HepG2 (cell line): ENCODE data around the gene SRSF10. TPM values are rescaled to one million over a fixed set of nuclear protein-coding genes. Genes with fewer than 3 reads are reported as not detected.

Experiments
- BHLHE40 ChIP-seq: IDR thresholded peaks from 2 replicates; pipeline ENCODE4 v1.6.1; 2011; ENCODE audit warnings: low read length, improper control_type of control experiment
- CREB1 ChIP-seq, 2 experiments: fragments of 450-650 bp in 1 of 2; IDR thresholded peaks; 2 replicates each; pipeline ENCODE4 v1.6.1; 2016 to 2017; ENCODE audit warnings: control low read depth in 1 of 2, mild to moderate bottlenecking in 1 of 2, missing compliant biosample characterization in 1 of 2, missing genetic modification characterization in 1 of 2
- FOXA3 ChIP-seq: IDR thresholded peaks from 2 replicates; pipeline ENCODE4 v1.6.1; 2016; ENCODE audit warnings: missing genetic modification reagents, missing compliant biosample characterization
- GATAD2A ChIP-seq: IDR thresholded peaks from 2 replicates; pipeline ENCODE4 v1.6.1; 2016
- HDAC1 ChIP-seq: sonication (generic); formaldehyde crosslinking; IDR thresholded peaks from 2 replicates; pipeline ENCODE4 v1.5.1; 2020; ENCODE audit warnings: mild to moderate bottlenecking, missing genetic modification reagents
- HMG20A ChIP-seq: IDR thresholded peaks from 2 replicates; pipeline ENCODE4 v1.6.1; 2016; ENCODE audit warnings: borderline replicate concordance
- MIXL1 ChIP-seq: IDR thresholded peaks from 2 replicates; pipeline ENCODE4 v1.6.1; 2016
- PHF21A ChIP-seq: sonication (generic); formaldehyde crosslinking; IDR thresholded peaks from 2 replicates; pipeline ENCODE4 v1.5.0; 2020; ENCODE audit warnings: mild to moderate bottlenecking, missing genetic modification reagents
- SNAI1 ChIP-seq: sonication (generic); formaldehyde crosslinking; IDR thresholded peaks from 2 replicates; pipeline ENCODE4 v1.5.0; 2020; ENCODE audit warnings: mild to moderate bottlenecking, missing genetic modification reagents, borderline replicate concordance
- TGIF2 ChIP-seq: IDR thresholded peaks from 2 replicates; pipeline ENCODE4 v1.6.1; 2016; ENCODE audit warnings: control low read depth, missing compliant biosample characterization
- TOE1 ChIP-seq: sonication (generic); formaldehyde crosslinking; IDR thresholded peaks from 2 replicates; pipeline ENCODE4 v1.4.0; 2020; ENCODE audit warnings: mild to moderate bottlenecking, missing genetic modification reagents
- YEATS2 ChIP-seq: sonication (generic); formaldehyde crosslinking; IDR thresholded peaks from 2 replicates; pipeline ENCODE4 v1.4.0; 2020; ENCODE audit warnings: missing genetic modification reagents, borderline replicate concordance
- ZMYM3 ChIP-seq: sonication (generic); formaldehyde crosslinking; IDR thresholded peaks from 2 replicates; pipeline ENCODE4 v1.5.1; 2020; ENCODE audit warnings: mild to moderate bottlenecking, missing genetic modification reagents
- ZNF121 ChIP-seq: sonication (generic); formaldehyde crosslinking; IDR thresholded peaks from 2 replicates; pipeline ENCODE4 v1.5.0; 2020; ENCODE audit warnings: mild to moderate bottlenecking, missing genetic modification reagents
- ZNF143 ChIP-seq: sonication (generic); formaldehyde crosslinking; IDR thresholded peaks from 2 replicates; pipeline ENCODE4 v1.4.0; 2020; ENCODE audit warnings: missing genetic modification reagents
- ZNF292 ChIP-seq: sonication (generic); formaldehyde crosslinking; IDR thresholded peaks from 2 replicates; pipeline ENCODE4 v1.8.1; 2022; ENCODE audit warnings: mild to moderate bottlenecking, low read depth, missing genetic modification reagents, borderline replicate concordance
- ZNF331 ChIP-seq: sonication (generic); formaldehyde crosslinking; IDR thresholded peaks from 2 replicates; pipeline ENCODE4 v1.4.0; 2020; ENCODE audit warnings: missing genetic modification reagents
- ZNF549 ChIP-seq: sonication (generic); formaldehyde crosslinking; IDR thresholded peaks from 2 replicates; pipeline ENCODE4 v1.5.0; 2020; ENCODE audit warnings: missing genetic modification reagents
- ZNF605 ChIP-seq: sonication (generic); formaldehyde crosslinking; IDR thresholded peaks from 2 replicates; pipeline ENCODE4 v1.8.0; 2022; ENCODE audit warnings: mild to moderate bottlenecking, missing genetic modification reagents
- ZNF670 ChIP-seq: sonication (generic); formaldehyde crosslinking; IDR thresholded peaks from 2 replicates; pipeline ENCODE4 v1.8.0; 2022; ENCODE audit warnings: mild to moderate bottlenecking, missing genetic modification reagents, borderline replicate concordance
- ZNF7 ChIP-seq: IDR thresholded peaks from 2 replicates; pipeline ENCODE4 v1.6.1; 2016; ENCODE audit warnings: missing biosample characterization, missing genetic modification reagents
- ZNF780A ChIP-seq: sonication (generic); formaldehyde crosslinking; IDR thresholded peaks from 2 replicates; pipeline ENCODE4 v1.8.0; 2022; ENCODE audit warnings: mild to moderate bottlenecking, missing genetic modification reagents, moderate library complexity
- polyA plus RNA-seq, 8 experiments: library from polyadenylated mRNA; depleted of rRNA in 3 of 8; stranded (reverse) in 7 of 8; unstranded in 1 of 8; fragments of >200 nt; fragmentation: Illumina TruSeq in 4 of 8; extraction: Trizol in 4 of 8; gene quantifications; 2 replicates each; pipeline versions ENCODE4 v1.2.1 to v1.2.3, GENCODE V29; 2011 to 2016; ENCODE audit warnings: low read depth in 4 of 8, missing spikeins in 1 of 8, mixed read lengths in 1 of 8; ENCODE audit not compliant: insufficient read depth in 1 of 8
- total RNA-seq, 5 experiments: library from RNA; depleted of rRNA; stranded (reverse); fragments of >200 nt; fragmentation: Illumina TruSeq; extraction: Trizol; gene quantifications; 2 replicates each; pipeline ENCODE4 v1.2.3, GENCODE V29; 2016; ENCODE audit warnings: low read depth in 1 of 5
- TF ChIP-seq, protein P1 (sequence below): sonication (generic); formaldehyde crosslinking; IDR thresholded peaks from 2 replicates; pipeline ENCODE4 v1.9.0; 2021; ENCODE audit warnings: mild to moderate bottlenecking, missing genetic modification reagents
- TF ChIP-seq, protein P2 (sequence below): sonication (generic); formaldehyde crosslinking; IDR thresholded peaks from 2 replicates; pipeline ENCODE4 v1.4.0; 2020; ENCODE audit warnings: missing genetic modification reagents

The SRSF10 gene
- total and polyA plus RNA-seq, 2 of the 13 experiments (the other 11 are each of a cell fraction or from before 2014, with no cell fraction given): 126 to 186 TPM

DNA sequence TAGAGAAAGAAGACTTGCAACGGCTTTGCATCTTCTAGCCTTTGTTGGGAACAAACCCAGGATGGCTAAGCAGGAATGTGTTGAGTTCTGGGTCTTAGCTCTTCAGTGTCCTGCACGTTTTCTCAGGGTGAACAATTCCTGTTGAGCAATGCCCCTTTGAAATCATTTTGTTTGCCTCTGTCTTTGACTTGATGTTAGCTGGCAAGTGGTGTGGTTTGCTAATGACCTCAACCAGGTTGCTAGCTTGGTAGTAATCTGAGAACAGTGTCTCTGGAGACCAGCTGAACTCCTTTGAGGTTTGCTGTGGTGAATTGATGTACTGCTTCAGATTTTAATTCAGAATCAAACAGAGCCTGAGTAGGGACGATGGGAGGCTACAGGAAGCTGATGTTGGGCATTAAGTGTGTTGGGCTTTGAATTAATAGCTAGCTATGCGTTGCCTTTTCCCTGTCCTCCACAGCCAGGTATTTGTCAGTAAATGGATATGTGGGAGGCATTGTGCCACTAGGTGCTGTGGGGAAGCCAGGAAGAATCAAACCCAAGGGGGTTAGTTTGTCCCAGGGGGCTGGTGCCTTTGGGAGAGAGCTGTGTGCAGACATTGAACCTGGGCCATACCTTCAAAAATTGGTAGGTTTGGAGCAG, 23.3 kb upstream of the SRSF10 start (continued):
- TF ChIP-seq MIXL1 (CRISPR knock-in tag) (0 out of 2 replicates have a peak, but pooled peaks have one; percentile 37), ZNF143 (CRISPR knock-in tag) (no peak), ZNF331 (CRISPR knock-in tag) (peak; percentile 73), BHLHE40 (peak; percentile 86), YEATS2 (CRISPR knock-in tag) (peak; percentile 17; the same call in 1 of the 2 replicates), GATAD2A (CRISPR knock-in tag) (peak; percentile 80), PHF21A (CRISPR knock-in tag) (peak; percentile 66; the same call in 1 of the 2 replicates), ZNF670 (CRISPR knock-in tag) (peak; percentile 56; the same call in 1 of the 2 replicates), ZNF605 (CRISPR knock-in tag) (peak; percentile 39; the same call in 1 of the 2 replicates), FOXA3 (peak; percentile 60), ZNF780A (CRISPR knock-in tag) (0 out of 2 replicates have a peak, but pooled peaks have one; percentile 57), ZNF292 (CRISPR knock-in tag) (peak; percentile 87; the same call in 1 of the 2 replicates), CREB1 (IDR thresholded peaks at IDR 0.05) (no peak), CREB1 (CRISPR knock-in tag; IDR thresholded peaks at IDR 0.05) (0 out of 2 replicates have a peak, but pooled peaks have one; percentile 39), TOE1 (CRISPR knock-in tag) (no peak), ZNF7 (CRISPR knock-in tag) (peak; percentile 95), HDAC1 (CRISPR knock-in tag) (peak; percentile 69; the same call in 1 of the 2 replicates), ZNF121 (no peak), HMG20A (CRISPR knock-in tag) (peak; percentile 42; the same call in 1 of the 2 replicates), ZNF549 (no peak), ZMYM3 (CRISPR knock-in tag) (peak; percentile 45; the same call in 1 of the 2 replicates), SNAI1 (CRISPR knock-in tag) (0 out of 2 replicates have a peak, but pooled peaks have one; percentile 23), TGIF2 (CRISPR knock-in tag) (peak; percentile 57; the same call in 1 of the 2 replicates)
- TF ChIP-seq, protein P1, sequence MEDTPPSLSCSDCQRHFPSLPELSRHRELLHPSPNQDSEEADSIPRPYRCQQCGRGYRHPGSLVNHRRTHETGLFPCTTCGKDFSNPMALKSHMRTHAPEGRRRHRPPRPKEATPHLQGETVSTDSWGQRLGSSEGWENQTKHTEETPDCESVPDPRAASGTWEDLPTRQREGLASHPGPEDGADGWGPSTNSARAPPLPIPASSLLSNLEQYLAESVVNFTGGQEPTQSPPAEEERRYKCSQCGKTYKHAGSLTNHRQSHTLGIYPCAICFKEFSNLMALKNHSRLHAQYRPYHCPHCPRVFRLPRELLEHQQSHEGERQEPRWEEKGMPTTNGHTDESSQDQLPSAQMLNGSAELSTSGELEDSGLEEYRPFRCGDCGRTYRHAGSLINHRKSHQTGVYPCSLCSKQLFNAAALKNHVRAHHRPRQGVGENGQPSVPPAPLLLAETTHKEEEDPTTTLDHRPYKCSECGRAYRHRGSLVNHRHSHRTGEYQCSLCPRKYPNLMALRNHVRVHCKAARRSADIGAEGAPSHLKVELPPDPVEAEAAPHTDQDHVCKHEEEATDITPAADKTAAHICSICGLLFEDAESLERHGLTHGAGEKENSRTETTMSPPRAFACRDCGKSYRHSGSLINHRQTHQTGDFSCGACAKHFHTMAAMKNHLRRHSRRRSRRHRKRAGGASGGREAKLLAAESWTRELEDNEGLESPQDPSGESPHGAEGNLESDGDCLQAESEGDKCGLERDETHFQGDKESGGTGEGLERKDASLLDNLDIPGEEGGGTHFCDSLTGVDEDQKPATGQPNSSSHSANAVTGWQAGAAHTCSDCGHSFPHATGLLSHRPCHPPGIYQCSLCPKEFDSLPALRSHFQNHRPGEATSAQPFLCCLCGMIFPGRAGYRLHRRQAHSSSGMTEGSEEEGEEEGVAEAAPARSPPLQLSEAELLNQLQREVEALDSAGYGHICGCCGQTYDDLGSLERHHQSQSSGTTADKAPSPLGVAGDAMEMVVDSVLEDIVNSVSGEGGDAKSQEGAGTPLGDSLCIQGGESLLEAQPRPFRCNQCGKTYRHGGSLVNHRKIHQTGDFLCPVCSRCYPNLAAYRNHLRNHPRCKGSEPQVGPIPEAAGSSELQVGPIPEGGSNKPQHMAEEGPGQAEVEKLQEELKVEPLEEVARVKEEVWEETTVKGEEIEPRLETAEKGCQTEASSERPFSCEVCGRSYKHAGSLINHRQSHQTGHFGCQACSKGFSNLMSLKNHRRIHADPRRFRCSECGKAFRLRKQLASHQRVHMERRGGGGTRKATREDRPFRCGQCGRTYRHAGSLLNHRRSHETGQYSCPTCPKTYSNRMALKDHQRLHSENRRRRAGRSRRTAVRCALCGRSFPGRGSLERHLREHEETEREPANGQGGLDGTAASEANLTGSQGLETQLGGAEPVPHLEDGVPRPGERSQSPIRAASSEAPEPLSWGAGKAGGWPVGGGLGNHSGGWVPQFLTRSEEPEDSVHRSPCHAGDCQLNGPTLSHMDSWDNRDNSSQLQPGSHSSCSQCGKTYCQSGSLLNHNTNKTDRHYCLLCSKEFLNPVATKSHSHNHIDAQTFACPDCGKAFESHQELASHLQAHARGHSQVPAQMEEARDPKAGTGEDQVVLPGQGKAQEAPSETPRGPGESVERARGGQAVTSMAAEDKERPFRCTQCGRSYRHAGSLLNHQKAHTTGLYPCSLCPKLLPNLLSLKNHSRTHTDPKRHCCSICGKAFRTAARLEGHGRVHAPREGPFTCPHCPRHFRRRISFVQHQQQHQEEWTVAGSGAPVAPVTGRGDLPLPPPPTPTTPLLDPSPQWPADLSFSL (CRISPR knock-in tag): peak; percentile 35; the same call in 1 of the 2 replicates
- TF ChIP-seq, protein P2, sequence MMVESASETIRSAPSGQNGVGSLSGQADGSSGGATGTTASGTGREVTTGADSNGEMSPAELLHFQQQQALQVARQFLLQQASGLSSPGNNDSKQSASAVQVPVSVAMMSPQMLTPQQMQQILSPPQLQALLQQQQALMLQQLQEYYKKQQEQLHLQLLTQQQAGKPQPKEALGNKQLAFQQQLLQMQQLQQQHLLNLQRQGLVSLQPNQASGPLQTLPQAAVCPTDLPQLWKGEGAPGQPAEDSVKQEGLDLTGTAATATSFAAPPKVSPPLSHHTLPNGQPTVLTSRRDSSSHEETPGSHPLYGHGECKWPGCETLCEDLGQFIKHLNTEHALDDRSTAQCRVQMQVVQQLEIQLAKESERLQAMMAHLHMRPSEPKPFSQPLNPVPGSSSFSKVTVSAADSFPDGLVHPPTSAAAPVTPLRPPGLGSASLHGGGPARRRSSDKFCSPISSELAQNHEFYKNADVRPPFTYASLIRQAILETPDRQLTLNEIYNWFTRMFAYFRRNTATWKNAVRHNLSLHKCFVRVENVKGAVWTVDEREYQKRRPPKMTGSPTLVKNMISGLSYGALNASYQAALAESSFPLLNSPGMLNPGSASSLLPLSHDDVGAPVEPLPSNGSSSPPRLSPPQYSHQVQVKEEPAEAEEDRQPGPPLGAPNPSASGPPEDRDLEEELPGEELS (CRISPR knock-in tag): peak; percentile 52; the same call in 1 of the 2 replicates
